Stimulated activated memory B cell treated with anti-CD40 and anti-IgM and Interleukin-4, amounts not matched to agents 10 μg/mL and 1 μg/mL and 100 μg/mL, for 72 hours (primary cell): Measurements from ENCODE around the gene DNAH8.

Experiments used
- ATAC-seq: fragments of 150-1000 bp; cut with Tn5 transposase; 2 replicates; pipeline ENCODE4 v1.10.0; 2021
- H3K27ac Mint-ChIP-seq: one replicate; pipeline ENCODE4 v1.8.0; 2022; ENCODE audit warnings: mild to moderate bottlenecking, mixed read lengths
- H3K27me3 Mint-ChIP-seq: one replicate; pipeline ENCODE4 v1.8.0; 2022; ENCODE audit warnings: mixed read lengths
- H3K36me3 Mint-ChIP-seq: one replicate; pipeline ENCODE4 v1.8.0; 2022; ENCODE audit warnings: mixed read lengths
- H3K4me1 Mint-ChIP-seq: one replicate; pipeline ENCODE4 v1.8.0; 2022; ENCODE audit warnings: mixed read lengths
- H3K4me3 Mint-ChIP-seq: one replicate; pipeline ENCODE4 v1.8.0; 2022; ENCODE audit warnings: mild to moderate bottlenecking, moderate library complexity, mixed read lengths
- H3K9me3 Mint-ChIP-seq: one replicate; pipeline ENCODE4 v1.8.0; 2022; ENCODE audit warnings: mixed read lengths

DNAH8 gene

GRCh38 chr6:39049575-39050283 lies 334.6 kb downstream of the DNAH8 start:
- no peaks in the 10 kb centered on the region for H3K36me3 Mint-ChIP-seq
- ATAC-seq, result no peak
- H3K27me3 Mint-ChIP-seq, result peaks cover 77% of the 10 kb centered on the region

DNA sequence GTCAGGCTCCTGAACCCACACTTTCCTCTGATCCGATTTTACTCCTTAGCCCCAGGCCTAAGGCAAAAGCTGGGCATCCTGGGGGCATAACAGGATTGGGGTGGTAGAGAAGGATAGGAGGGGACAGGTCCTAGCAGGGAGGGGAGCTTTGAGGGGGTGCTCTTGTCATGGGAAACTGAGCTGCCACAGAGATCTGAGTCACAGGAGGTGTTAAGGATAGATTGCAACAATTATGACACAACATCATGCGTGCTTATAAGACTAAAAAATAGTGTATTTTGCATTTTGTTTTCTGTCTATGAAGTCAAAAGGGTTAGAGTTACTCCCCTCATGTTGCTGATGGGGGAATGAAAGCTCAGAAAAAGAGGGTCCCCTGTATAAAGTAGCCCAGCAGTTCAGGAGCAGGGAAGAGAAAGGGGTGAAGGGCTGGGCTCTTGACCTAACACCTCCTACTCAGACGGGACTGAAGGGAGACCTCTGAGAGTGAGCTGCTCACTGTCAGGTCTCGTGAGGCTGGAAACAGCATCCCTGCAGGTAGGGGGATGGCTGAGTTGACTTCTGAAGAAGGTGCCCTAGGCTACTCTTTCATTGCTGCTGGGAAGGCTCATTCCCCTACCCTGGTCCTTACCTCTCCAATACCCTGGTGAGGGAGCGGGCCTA lies 335.5 kb downstream of the DNAH8 start:
- H3K27me3 Mint-ChIP-seq, result peaks cover 77% of the 10 kb centered on the region
- no peak overlapping the region for H3K27ac Mint-ChIP-seq
- no peak overlapping the region for H3K4me3 Mint-ChIP-seq
- H3K9me3 Mint-ChIP-seq, result no peaks in the 10 kb centered on the region
- H3K36me3 Mint-ChIP-seq, result no peaks in the 10 kb centered on the region
- ATAC-seq, result no peak
- H3K4me1 Mint-ChIP-seq, result peaks cover 7% of the 10 kb centered on the region

More at GRCh38 chr6:39049575-39050283, 334.6 kb downstream of the DNAH8 start:
- no peak overlapping the region for H3K27ac Mint-ChIP-seq
- H3K4me3 Mint-ChIP-seq, result peak overlapping the region; percentile 58
- H3K9me3 Mint-ChIP-seq, result no peaks in the 10 kb centered on the region
- peaks cover 7% of the 10 kb centered on the region for H3K4me1 Mint-ChIP-seq

DNA sequence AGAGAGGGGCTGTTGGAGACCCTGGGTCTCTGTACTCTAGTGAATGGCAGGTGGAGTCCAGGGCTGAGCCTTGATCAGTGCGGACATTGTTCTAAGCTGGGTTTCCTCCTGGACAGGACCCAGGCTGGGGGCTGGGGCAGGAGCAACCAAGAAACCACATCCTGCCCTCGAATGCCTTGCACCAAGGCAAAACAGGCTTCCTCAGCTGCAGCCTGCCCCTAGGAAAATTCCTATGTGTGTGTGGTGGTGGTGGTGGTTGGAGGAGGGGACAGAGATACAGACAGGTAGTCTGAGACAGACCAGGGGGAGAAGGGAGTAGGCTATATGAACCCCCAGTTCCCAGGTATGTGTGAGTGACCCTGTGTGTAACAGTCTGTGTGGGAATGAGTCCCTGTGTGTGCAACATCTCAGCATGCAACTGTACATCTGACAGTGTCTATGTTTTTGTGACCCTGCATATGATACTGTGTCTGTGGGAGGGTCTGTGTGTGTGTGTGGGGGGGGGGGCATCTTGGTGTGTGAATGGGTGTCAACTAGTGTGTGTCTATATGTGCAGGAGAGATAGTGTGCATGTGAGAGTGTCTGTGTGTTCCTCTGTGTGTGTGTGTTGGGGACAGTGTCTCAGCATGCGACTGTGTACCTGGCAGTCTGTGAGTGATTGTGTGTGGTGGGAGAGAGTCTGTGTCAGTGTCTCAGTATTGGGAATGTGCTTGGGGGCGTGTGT lies 336.4 kb downstream of the DNAH8 start:
- no peak overlapping the region for H3K27ac Mint-ChIP-seq
- peaks cover 7% of the 10 kb centered on the region for H3K4me1 Mint-ChIP-seq
- H3K4me3 Mint-ChIP-seq, result no peak overlapping the region
- ATAC-seq, result no peak
- no peaks in the 10 kb centered on the region for H3K36me3 Mint-ChIP-seq
- H3K27me3 Mint-ChIP-seq, result peaks cover 75% of the 10 kb centered on the region
- no peaks in the 10 kb centered on the region for H3K9me3 Mint-ChIP-seq

DNA sequence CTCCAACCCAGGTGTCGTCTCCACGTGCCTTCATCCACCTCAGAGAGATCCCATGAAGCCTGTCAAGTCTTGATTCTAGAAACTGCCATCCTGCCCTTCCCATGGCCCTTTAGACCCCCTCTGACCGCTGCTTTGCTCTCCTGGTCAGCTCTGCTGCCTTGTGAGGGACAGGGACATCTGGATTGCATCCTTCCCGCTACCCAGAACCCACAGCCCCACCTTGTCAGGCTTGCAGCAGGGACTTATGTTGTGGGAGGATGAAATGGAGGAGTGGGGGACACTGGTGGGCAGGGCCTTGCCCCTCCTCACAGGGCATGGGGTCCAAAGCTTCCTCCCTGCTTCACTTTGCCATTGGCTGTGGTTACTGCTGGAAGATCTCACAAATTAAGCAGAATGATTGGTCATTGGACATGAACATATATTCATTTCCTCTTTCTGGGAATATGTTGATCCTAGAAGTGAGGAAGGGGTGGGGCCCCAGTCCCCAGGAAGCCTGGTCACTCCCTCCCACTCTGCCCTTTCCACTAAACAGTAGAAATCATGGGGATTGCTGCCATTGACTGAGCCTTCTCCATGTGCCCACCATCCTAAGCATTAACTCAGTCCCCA lies 338.0 kb downstream of the DNAH8 start:
- Mint-ChIP-seq H3K4me3 (no peak overlapping the region), H3K27ac (no peak overlapping the region), H3K9me3 (no peaks in the 10 kb centered on the region), H3K4me1 (peaks cover 7% of the 10 kb centered on the region), H3K36me3 (no peaks in the 10 kb centered on the region), H3K27me3 (peaks cover 59% of the 10 kb centered on the region)
- ATAC-seq, result no peak

DNA sequence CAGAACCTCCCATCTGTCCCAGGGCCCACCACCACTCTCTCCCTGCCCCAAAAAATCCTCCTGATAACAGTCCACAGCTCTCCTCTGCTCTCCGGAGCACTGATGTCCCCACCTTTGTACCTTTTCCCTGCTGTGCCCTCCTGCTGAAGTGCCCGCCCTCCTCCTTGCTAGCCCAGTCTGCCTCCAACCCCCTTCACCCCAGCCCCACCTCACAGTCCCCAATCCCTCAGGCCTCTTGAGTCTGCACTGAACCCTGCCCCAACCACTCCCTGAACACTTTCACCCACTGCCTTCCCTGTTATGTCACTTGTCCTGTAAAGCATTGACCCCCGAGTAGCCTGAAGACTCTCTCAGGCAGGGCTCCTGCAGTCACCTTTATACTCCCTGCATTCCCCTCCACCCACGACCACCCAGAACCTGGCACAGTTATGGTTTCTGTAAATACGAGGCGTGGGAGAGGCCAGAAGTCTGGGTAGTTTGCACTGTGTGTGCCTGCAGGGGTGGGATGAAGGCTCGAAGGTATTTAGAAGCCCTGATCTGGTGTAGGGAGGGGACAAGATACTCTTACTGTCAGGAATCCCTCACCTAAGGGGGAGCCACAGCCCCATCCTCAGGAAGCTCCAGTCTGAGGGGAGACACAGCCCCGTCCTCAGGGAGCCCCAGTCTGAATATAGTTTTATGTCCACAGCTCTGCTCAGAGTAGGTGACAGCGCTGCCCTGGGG lies 338.9 kb downstream of the DNAH8 start:
- Mint-ChIP-seq H3K4me1 (peaks cover 5% of the 10 kb centered on the region), H3K9me3 (no peaks in the 10 kb centered on the region), H3K27ac (no peak overlapping the region), H3K27me3 (peaks cover 58% of the 10 kb centered on the region), H3K36me3 (no peaks in the 10 kb centered on the region), H3K4me3 (no peak overlapping the region)
- ATAC-seq, result no peak

- ATAC-seq, result no peak
- Mint-ChIP-seq H3K4me3 (no peak overlapping the region), H3K27ac (no peak overlapping the region), H3K9me3 (no peaks in the 10 kb centered on the region), H3K4me1 (no peaks in the 10 kb centered on the region), H3K27me3 (peaks cover 58% of the 10 kb centered on the region), H3K36me3 (no peaks in the 10 kb centered on the region)
These were observed 339.5 kb downstream of the DNAH8 start for GRCh38 chr6:39054577-39055142.

DNA sequence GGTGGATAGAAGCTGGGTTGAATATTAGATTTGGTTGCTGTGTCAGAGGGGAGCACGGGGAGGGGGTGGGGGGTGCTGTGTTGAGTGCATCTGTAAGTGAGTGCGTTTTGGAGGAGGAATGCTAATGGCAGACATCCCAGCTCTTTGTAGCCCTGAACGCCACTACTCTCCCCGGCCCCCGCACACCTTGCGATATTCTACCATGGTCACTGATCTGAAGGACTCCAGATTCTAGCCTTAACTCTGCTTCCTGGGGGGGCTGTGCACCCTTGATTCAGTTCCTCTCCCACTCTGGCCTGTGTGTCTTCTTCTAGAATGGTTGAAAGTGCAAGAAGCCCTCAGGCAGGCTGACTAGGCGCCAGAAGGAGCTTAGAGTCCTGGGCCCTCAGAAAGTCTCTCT lies 340.6 kb downstream of the DNAH8 start:
- ATAC-seq, result no peak
- no peaks in the 10 kb centered on the region for H3K9me3 Mint-ChIP-seq
- H3K4me3 Mint-ChIP-seq, result no peak overlapping the region
- no peaks in the 10 kb centered on the region for H3K36me3 Mint-ChIP-seq
- H3K27ac Mint-ChIP-seq, result no peak overlapping the region
- H3K27me3 Mint-ChIP-seq, result peaks cover 58% of the 10 kb centered on the region
- no peaks in the 10 kb centered on the region for H3K4me1 Mint-ChIP-seq

DNA sequence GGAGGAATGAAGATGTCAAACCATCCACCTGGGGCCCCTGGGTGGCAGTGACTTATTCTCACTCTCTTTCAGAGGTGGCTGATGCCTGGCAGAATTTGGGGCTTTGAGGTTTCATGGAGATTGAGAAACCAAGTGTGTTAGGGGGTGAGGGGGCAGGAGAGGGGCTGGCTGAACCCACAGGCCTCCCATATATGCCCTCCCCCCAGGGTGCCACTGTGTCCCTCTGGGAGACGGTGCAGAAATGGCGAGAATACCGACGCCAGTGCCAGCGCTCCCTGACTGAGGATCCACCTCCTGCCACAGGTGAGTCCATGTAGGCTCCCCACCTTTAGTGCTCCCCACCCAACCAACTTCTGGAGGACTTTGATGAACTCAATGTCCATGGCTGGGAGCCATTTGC lies 341.1 kb downstream of the DNAH8 start:
- H3K9me3 Mint-ChIP-seq, result no peaks in the 10 kb centered on the region
- no peak for ATAC-seq
- H3K4me1 Mint-ChIP-seq, result no peaks in the 10 kb centered on the region
- H3K27me3 Mint-ChIP-seq, result peaks cover 58% of the 10 kb centered on the region
- no peaks in the 10 kb centered on the region for H3K36me3 Mint-ChIP-seq
- H3K4me3 Mint-ChIP-seq, result no peak overlapping the region
- no peak overlapping the region for H3K27ac Mint-ChIP-seq

DNA sequence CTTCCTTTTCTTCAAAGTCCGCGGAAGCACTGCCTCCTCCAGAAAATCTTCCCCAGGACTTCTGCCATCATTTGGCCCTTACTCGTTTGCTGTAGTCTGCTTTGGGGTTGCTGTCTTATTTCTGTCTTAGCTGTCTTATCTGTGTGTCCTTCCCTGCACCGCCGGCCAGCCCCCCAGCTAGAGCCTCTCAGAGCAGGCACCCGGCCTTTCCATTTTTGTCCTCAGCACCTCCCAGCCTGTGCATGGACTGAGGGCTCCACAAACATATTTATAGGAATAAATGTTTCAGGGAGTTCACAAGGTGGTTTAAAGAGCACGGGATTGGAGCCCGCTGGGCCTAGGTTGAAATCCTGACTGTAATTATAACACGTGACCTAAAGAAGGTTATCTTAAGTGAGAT lies 341.6 kb downstream of the DNAH8 start:
- Mint-ChIP-seq H3K4me3 (no peak overlapping the region), H3K27ac (no peak overlapping the region), H3K27me3 (peaks cover 56% of the 10 kb centered on the region), H3K9me3 (no peaks in the 10 kb centered on the region), H3K4me1 (no peaks in the 10 kb centered on the region), H3K36me3 (no peaks in the 10 kb centered on the region)
- no peak for ATAC-seq

DNA sequence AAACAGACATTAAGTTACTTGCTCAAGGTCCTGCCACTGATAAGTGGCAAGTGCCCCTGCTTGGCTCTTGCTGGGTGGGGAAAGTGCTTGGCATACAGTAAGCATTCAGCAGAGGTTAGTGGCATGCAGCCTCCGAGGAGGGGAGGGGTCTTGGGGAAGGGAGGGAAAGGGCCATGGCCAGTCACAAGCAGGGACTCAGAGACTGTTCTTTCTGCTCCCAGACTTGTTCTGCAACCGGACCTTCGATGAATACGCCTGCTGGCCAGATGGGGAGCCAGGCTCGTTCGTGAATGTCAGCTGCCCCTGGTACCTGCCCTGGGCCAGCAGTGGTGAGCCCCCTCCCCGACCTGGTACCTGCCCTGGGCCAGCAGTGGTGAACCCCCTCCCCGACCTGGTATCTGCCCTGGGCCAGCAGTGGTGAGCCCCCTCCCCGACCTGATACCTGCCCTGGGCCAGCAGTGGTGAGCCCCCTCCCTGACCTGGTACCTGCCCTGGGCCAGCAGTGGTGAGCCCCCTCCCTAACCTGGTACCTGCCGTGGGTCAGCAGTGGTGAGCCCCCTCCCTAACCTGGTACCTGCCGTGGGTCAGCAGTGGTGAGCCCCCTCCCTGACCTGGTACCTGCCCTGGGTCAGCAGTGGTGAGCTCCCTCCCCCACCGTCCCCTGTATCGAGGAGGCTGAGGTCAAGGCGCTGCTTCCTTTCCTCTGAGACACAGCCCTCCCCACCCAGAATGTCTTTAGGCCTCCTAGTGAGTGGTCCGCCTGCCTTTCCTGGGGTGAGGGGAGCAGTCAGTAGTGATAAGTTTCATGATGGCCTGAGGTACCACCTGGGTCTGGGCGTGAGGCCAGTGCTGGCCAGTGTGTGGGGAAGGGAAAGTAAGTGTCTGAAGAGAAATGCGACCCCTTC lies 342.4 kb downstream of the DNAH8 start:
- no peaks in the 10 kb centered on the region for H3K9me3 Mint-ChIP-seq
- no peak overlapping the region for H3K27ac Mint-ChIP-seq
- no peaks in the 10 kb centered on the region for H3K36me3 Mint-ChIP-seq
- no peaks in the 10 kb centered on the region for H3K4me1 Mint-ChIP-seq
- ATAC-seq, result no peak
- peaks cover 48% of the 10 kb centered on the region for H3K27me3 Mint-ChIP-seq
- no peak overlapping the region for H3K4me3 Mint-ChIP-seq

DNA sequence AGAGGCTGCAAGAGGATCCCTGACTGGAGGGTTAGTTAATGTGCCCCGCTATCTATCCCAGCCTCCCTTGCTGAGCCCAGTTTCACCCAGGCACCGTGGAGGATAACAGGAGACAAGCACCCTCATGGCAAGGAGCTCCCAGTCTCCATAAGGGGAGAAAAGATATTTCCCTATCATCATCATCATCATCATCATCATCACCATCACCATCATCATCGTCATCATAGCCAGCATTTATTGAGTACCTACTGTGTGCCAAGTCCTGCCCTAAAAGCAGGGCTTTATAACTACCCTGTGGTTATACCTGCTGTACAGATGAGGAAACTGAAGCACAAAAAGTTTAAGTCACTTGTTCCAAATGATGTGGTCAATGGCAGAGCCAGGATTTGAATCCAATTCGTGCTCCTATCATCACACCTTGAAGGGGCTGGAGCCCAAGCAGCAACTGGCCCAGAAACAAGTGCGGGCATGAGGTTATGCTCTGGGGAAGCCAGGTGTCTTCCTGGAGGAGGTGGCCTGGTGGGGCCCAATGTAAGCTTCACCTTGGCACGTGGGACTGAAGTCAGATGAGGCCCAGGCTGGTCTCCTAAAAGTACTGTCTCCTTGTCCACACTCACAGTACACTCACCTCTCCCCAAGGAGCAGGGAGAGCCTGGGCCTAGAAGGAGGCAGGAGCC lies 343.5 kb downstream of the DNAH8 start:
- Mint-ChIP-seq H3K9me3 (no peaks in the 10 kb centered on the region), H3K4me3 (no peak overlapping the region), H3K4me1 (no peaks in the 10 kb centered on the region), H3K27ac (no peak overlapping the region), H3K27me3 (peaks cover 37% of the 10 kb centered on the region), H3K36me3 (no peaks in the 10 kb centered on the region)
- ATAC-seq, result no peak

DNA sequence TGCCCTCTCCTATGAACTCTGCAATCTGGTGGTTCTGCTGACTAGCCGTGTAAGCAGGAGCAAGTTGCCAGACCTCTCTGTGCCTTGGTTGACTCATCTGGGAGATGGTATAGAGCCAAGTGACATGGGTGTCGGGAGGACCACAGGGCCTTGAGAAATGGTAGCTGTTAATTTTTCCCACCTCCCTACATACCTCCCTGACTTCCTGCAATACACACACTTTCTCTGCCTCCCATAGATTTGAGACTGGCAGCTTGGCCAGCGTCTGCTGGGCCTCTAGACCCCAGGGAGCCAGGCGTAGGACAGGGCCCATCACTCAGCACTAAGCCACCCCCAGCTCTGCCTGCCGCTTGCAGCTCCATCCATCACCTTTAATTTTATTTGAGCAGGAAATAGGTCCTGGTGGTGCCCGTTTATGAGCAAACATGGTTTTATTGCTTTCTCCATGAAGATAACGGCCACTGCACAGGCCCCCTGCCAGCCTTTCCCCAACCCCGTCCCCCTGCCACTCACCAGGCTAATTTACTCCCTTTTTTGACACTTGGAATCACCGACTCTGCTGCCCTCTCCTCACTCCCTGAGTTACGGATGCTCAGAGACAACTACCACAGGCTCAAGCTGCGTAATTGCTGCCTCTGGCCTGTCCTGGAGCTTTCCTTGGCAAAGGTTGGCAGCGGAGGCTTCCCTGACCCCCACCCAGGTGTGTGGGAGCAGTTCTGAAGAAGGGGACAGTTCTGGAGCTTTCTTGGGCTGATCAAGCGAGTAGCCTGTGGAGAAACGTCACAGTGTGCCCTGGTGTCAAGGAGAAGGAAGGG lies 344.6 kb downstream of the DNAH8 start:
- Mint-ChIP-seq H3K4me1 (no peaks in the 10 kb centered on the region), H3K9me3 (no peaks in the 10 kb centered on the region), H3K27me3 (peaks cover 33% of the 10 kb centered on the region), H3K4me3 (no peak overlapping the region), H3K27ac (no peak overlapping the region), H3K36me3 (no peaks in the 10 kb centered on the region)
- ATAC-seq, result no peak
